ENCODE data around the gene C1orf174.

GRCh38 chr1:3908886-3909517 is 8.9 kb upstream of the C1orf174 start:
- TF ChIP-seq ZFP30 (CRISPR knock-in tag; IDR thresholded peaks at IDR 0.05) (no peak), PATZ1 (CRISPR knock-in tag; IDR thresholded peaks at IDR 0.05; ENCODE audit: borderline replicate concordance) (no peak), TSHZ2 (CRISPR knock-in tag; IDR thresholded peaks at IDR 0.05) (no peak), ARNTL (CRISPR knock-in tag; IDR thresholded peaks at IDR 0.05; ENCODE audit: borderline replicate concordance, low read depth) (no peak), ZNF565 (CRISPR knock-in tag; conservative IDR thresholded peaks at IDR 0.05; ENCODE audit: low read depth) (no peak), ZFP3 (CRISPR knock-in tag; IDR thresholded peaks at IDR 0.05) (no peak), CREB5 (CRISPR knock-in tag; IDR thresholded peaks at IDR 0.05; ENCODE audit: low read depth) (no peak), POU6F1 (CRISPR knock-in tag; IDR thresholded peaks at IDR 0.05; ENCODE audit: borderline replicate concordance, low read depth) (no peak)
